Activated CD4-positive, alpha-beta memory T cell treated with anti-CD3 and anti-CD28 coated beads for 36 hours (primary cell): ENCODE results near the gene PIK3AP1. TPM values are rescaled to one million over a fixed set of nuclear protein-coding genes. Genes with fewer than 3 reads are reported as not detected.

Experiments
- total RNA-seq, 2 experiments: library from RNA; stranded (reverse); gene quantifications; one replicate each; pipeline ENCODE4 v1.2.3, GENCODE V29; 2021

Gene PIK3AP1
- total RNA-seq, 2 experiments from 2014 or later: 3.4 to 4.3 TPM

Other genes starting within 250 kb of the PIK3AP1 start
- gene TLL2, start 206.6 kb downstream of the PIK3AP1 start, total RNA-seq: under 1 TPM in 1 of 2 experiments, not detected in 1; 0.05 TPM
- gene TM9SF3, start 133.5 kb downstream of the PIK3AP1 start, total RNA-seq: 10 to 100 TPM; 75.6 to 79.7 TPM
- 10 to 100 TPM; 15.0 to 18.2 TPM for gene LCOR, start 111.8 kb upstream of the PIK3AP1 start, total RNA-seq